Upper lobe of left lung (tissue), 6 donors: ENCODE data around the gene B3GAT1. TPM values are rescaled to one million over a fixed set of nuclear protein-coding genes. Genes with fewer than 3 reads are reported as not detected.

Source experiments
- ATAC-seq, 2 donors: fragments of 200-7000 bp; cut with Tn5 transposase; one replicate each; pipeline ENCODE4 v1.9.1; 2022; ENCODE audit warnings: mild to moderate bottlenecking in 2 of 2, moderate library complexity in 2 of 2; ENCODE audit not compliant: low FRiP score in 2 of 2
- DNase-seq, 2 donors: peaks; one replicate each; pipeline ENCODE4 v3.0.0-alpha.2; 2019 to 2020
- H3K27ac ChIP-seq, 4 donors: fragments of 200-600 bp; sonication (generic); one replicate each; pipeline ENCODE4 v1.5.1; 2016 to 2019
- H3K27me3 ChIP-seq, 4 donors: fragments of 200-600 bp; sonication (generic); one replicate each; pipeline ENCODE4 v1.5.1; 2017 to 2019
- H3K36me3 ChIP-seq, 4 donors: fragments of 200-600 bp; sonication (generic); one replicate each; pipeline ENCODE4 v1.5.1; 2016 to 2019
- H3K4me1 ChIP-seq, 4 donors: fragments of 200-600 bp; sonication (generic); one replicate each; pipeline ENCODE4 v1.5.1; 2018 to 2019
- H3K4me3 ChIP-seq, 4 donors: fragments of 200-600 bp; sonication (generic); one replicate each; pipeline ENCODE4 v1.5.1; 2017 to 2019; ENCODE audit warnings: mild to moderate bottlenecking in 2 of 4, moderate library complexity in 1 of 4
- H3K9me3 ChIP-seq, 4 donors: fragments of 200-600 bp; sonication (generic); one replicate each; pipeline ENCODE4 v1.5.1; 2018 to 2019
- CTCF ChIP-seq, 6 experiments: fragments of 450-650 bp in 4 of 6; fragments of 200-600 bp in 2 of 6; sonication (generic) in 2 of 6; IDR thresholded peaks; one replicate each; pipeline ENCODE4 v1.5.1; 2016 to 2019; ENCODE audit warnings: antibody characterized with exemption in 6 of 6
- EP300 ChIP-seq, 4 donors: sonication (generic); formaldehyde crosslinking; IDR thresholded peaks; one replicate each; pipeline ENCODE4 v1.5.1; 2017; ENCODE audit warnings: antibody characterized with exemption in 4 of 4, control low read depth in 2 of 4
- POLR2A ChIP-seq, 4 donors: fragments of 450-650 bp; IDR thresholded peaks; one replicate each; pipeline ENCODE4 v1.5.1; 2016 to 2017; ENCODE audit warnings: antibody characterized with exemption in 4 of 4, mild to moderate bottlenecking in 2 of 4
- POLR2AphosphoS5 ChIP-seq, 2 donors: sonication (generic); formaldehyde crosslinking; IDR thresholded peaks; one replicate each; pipeline ENCODE4 v1.5.1; 2017; ENCODE audit warnings: antibody characterized with exemption in 2 of 2
- WGBS, 2 donors: methylation state at CpG; one replicate each; pipeline ENCODE4 v1.1.5; 2017 to 2018; 5-methylcytosine and 5-hydroxymethylcytosine counted together
- total RNA-seq, 6 donors: library from RNA; depleted of rRNA in 4 of 6; stranded (reverse); fragments of >200 nt in 4 of 6; gene quantifications; one replicate each; pipeline versions ENCODE4 v1.1.0 to v1.2.1, GENCODE V29; 2016 to 2021
- donor health status: DM: no; HTN: no; CAD: no; lungs with moderate emphysema.
- donor health status: DM: no; HTN: yes; CAD: no; lungs with severe emphysema.

Gene B3GAT1
- total RNA-seq, 6 donors from 2014 or later: under 0.01 to 2.7 (median 1.2) TPM

DNA sequence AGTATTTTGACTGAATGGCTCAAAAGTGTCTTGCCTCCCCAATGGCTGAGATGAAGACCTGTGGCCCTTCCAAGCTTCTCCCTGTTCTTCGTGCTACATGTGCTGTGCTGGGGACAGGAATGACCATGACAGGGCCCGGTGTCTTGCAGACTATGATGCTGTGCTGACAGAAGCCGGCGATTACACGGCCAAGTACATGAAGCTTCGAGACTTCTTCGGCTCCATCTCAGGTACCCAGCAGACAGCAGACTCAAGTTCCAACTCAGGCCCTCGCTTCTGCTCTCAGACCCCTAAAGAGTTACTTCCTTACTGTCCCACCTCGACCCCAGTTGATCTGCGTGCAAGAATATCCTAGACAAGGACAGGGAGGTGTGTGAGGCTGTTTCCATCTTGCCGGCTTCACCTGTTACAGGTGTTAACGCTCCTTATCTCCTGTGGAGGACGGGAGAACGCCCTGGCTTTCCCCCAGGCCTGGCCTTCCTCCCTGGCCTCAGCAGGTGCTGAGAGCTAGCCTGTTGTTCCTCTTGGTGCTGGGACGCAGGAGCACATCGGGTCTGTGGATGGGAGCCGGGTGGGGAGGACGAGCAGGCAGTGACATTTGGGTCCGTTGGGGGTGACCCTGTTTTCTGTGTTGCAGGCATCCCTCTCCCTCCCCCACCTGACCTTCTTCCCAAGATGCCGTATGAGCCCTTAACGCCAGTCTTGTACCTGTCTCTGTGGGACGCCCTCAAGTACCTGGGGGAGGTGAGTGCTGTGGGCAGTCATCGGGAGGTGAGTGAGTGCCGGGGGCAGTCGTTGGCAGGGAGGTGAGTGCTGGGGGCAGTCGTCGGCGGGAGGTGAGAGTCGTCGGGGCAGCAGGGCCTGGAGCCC lies 42.2 kb downstream of the B3GAT1 start:
- TF ChIP-seq POLR2AphosphoS5 (IDR thresholded peaks at IDR 0.05): no peak
- no peak for TF ChIP-seq EP300 (IDR thresholded peaks at IDR 0.05)
- 83 to 87% methylated on average over 26 to 30 of the region's 30 CpGs for WGBS, 2 donors
- no peaks in the 10 kb centered on the region for H3K36me3 ChIP-seq
- H3K27ac ChIP-seq: no peak overlapping the region
- no peaks in the 10 kb centered on the region for H3K4me1 ChIP-seq
- no peak for ATAC-seq
- no peaks in the 10 kb centered on the region for H3K9me3 ChIP-seq
- peak in 1 of 2 donors; percentile 64 for DNase-seq
- no peak overlapping the region for H3K4me3 ChIP-seq
- H3K27me3 ChIP-seq: no peaks in the 10 kb centered on the region

DNA sequence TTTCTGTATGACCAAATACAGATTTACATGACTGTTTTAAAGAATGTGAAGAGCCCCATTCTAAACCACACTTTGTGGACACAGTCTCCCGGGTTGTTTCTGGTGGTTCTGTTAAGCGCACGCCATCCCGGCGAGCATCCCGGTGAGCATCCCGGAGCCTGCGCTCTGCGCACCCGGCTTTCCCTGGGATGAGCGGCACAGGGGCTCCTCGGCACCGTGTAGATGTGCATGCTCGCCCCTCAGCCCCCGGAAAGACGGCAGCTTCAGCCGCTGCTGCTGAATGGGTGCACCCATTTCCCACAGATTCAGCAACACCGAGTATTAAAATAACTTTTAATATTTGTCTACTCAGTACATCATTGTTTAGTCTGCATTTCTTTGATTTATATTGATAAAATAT lies 44.3 kb downstream of the B3GAT1 start:
- H3K27ac ChIP-seq: no peak overlapping the region

GRCh38 chr11:134366254-134366653 lies 45.8 kb downstream of the B3GAT1 start:
- Histone ChIP-seq H3K4me3 (no peak overlapping the region), H3K9me3 (no peaks in the 10 kb centered on the region), H3K27me3 (no peaks in the 10 kb centered on the region), H3K36me3 (no peaks in the 10 kb centered on the region), H3K4me1 (no peaks in the 10 kb centered on the region), H3K27ac (no peak overlapping the region)
- 74 to 84% methylated on average over 7 of the region's 7 CpGs for WGBS, 2 donors
- DNase-seq (no peak), ATAC-seq (no peak)
- TF ChIP-seq EP300 (IDR thresholded peaks at IDR 0.05): no peak
- TF ChIP-seq POLR2AphosphoS5 (IDR thresholded peaks at IDR 0.05): no peak
- no peak for TF ChIP-seq POLR2A (IDR thresholded peaks at IDR 0.05)

More for the DNA sequence above, 44.3 kb downstream of the B3GAT1 start:
- WGBS, 2 donors: 85 to 92% methylated on average over 18 of the region's 18 CpGs
- Histone ChIP-seq H3K36me3 (no peaks in the 10 kb centered on the region), H3K9me3 (no peaks in the 10 kb centered on the region), H3K27me3 (no peaks in the 10 kb centered on the region), H3K4me1 (no peaks in the 10 kb centered on the region), H3K4me3 (no peak overlapping the region)
- DNase-seq (peak in 1 of 2 donors; percentile 75), ATAC-seq (no peak)
- TF ChIP-seq EP300 (IDR thresholded peaks at IDR 0.05): no peak
- no peak for TF ChIP-seq POLR2A (IDR thresholded peaks at IDR 0.05)
- TF ChIP-seq CTCF (IDR thresholded peaks at IDR 0.05): no peak
- TF ChIP-seq POLR2AphosphoS5 (IDR thresholded peaks at IDR 0.05): no peak

DNA sequence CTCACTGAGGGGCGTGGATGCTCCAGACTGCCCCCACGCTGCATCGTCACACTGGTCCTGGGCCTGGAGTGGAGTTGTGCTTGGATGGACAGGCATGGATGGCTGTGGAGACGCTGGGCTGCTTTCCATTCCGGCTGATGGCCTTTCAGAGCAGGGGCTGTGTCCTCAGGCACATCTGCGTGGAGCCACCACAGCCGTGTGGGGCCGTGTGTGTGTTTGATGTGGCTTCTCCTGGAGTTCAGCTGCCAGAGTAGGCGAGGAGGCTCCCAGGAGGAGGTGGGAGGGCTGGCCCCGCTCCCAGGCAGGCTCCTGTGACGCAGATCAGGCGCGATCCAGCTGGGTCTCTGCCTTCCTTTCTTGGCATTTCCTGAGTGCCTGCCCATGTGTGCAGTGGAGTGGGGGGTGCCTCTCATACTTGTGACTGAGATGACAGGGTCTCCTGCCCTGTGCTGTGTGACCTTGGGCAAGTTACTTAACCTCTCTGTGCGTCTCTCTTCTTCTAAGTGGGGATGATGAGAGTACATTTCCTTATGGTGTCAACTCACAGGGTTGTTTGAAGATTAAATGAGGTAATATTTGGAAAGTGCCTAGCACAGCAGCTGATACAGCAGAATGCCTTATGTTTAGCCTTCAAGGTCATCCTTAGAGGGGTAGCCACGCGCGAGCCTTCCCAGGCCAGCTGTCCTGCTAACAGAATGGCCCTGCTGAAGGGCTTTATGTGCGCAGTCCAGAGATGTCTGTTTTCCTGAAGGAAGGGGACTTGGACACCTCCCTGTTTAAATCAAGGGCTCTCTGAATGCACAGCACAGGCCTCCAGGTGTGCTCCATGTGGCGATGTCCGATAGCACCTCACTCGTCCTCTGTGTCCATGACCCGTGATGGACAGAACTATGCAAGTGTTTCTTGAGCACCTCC lies 46.8 kb downstream of the B3GAT1 start:
- DNase-seq (peak in 1 of 2 donors; percentile 54), ATAC-seq (no peak)
- H3K36me3 ChIP-seq: no peaks in the 10 kb centered on the region
- peaks cover 0 to 1% (median 0%) of the 10 kb centered on the region in 4 donors for H3K4me1 ChIP-seq
- 75 to 80% methylated on average over 5 to 22 of the region's 22 CpGs for WGBS, 2 donors
- H3K27ac ChIP-seq: no peak overlapping the region
- TF ChIP-seq EP300 (IDR thresholded peaks at IDR 0.05): no peak
- no peaks in the 10 kb centered on the region for H3K9me3 ChIP-seq
- H3K4me3 ChIP-seq: no peak overlapping the region
- H3K27me3 ChIP-seq: no peaks in the 10 kb centered on the region

DNA sequence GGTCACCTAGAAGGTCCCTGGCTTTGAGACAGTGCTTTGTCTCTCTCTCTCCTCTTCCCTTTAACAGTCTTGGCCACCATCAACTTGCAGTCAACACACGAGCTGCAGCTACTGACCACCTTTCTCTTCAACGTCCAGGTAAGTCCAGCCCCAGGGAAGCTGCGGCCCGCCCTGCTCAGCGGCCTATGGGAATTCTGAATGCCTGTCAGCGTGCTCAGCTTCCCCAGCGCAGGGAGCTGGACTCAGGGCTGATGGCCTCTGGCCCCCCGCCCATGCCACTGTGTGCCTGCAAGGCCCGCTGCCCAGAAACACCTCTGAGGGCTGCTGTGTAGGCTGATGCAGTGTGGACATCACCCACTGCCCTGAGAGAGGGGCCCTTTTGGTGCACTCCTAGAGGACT lies 47.8 kb downstream of the B3GAT1 start:
- Histone ChIP-seq H3K4me1 (peaks cover 0 to 3% (median 0%) of the 10 kb centered on the region in 4 donors), H3K27ac (no peak overlapping the region), H3K4me3 (no peak overlapping the region), H3K36me3 (no peaks in the 10 kb centered on the region), H3K27me3 (no peaks in the 10 kb centered on the region), H3K9me3 (no peaks in the 10 kb centered on the region)
- WGBS, 2 donors: 84 to 94% methylated on average over 5 to 9 of the region's 9 CpGs
- ATAC-seq (no peak), DNase-seq (peak in 1 of 2 donors; percentile 58)
- TF ChIP-seq EP300 (IDR thresholded peaks at IDR 0.05): no peak
- TF ChIP-seq POLR2AphosphoS5 (IDR thresholded peaks at IDR 0.05): no peak
- no peak for TF ChIP-seq CTCF (IDR thresholded peaks at IDR 0.05)
- TF ChIP-seq POLR2A (IDR thresholded peaks at IDR 0.05): no peak

- peaks cover 0 to 3% (median 0%) of the 10 kb centered on the region in 4 donors for H3K4me1 ChIP-seq
- 60 to 71% methylated on average over 7 of the region's 7 CpGs for WGBS, 2 donors
- no peaks in the 10 kb centered on the region for H3K36me3 ChIP-seq
- no peak overlapping the region for H3K27ac ChIP-seq
- DNase-seq (no peak), ATAC-seq (no peak)
- H3K4me3 ChIP-seq: no peak overlapping the region
- H3K27me3 ChIP-seq: no peaks in the 10 kb centered on the region
- H3K9me3 ChIP-seq: no peaks in the 10 kb centered on the region
- TF ChIP-seq POLR2A (IDR thresholded peaks at IDR 0.05) (no peak), EP300 (IDR thresholded peaks at IDR 0.05) (no peak), POLR2AphosphoS5 (IDR thresholded peaks at IDR 0.05) (no peak), CTCF (IDR thresholded peaks at IDR 0.05) (no peak)
Measured at GRCh38 chr11:134363592-134363991, 48.5 kb downstream of the B3GAT1 start.
